LoVo (cell line): ENCODE results near the gene S100A6.
"Not testable (repeated sequence)": the region's sequence is repeated elsewhere in the genome, so short reads cannot be mapped to it uniquely, and the experiment has no call there.

Experiments
- DNase-seq: peaks from one replicate; pipeline ENCODE4 v3.0.0-alpha.2; 2016; ENCODE audit warnings: low spot score

The S100A6 gene

GRCh38 chr1:153535242-153536011 lies at the start of gene S100A6:
TSS of gene S100A6 (minus strand) at chr1:153535991. CDS start at chr1:153535339, 652 bp downstream.
- DNase-seq: no peak

GRCh38 chr1:153585006-153585405 lies 49.2 kb upstream of the S100A6 start:
- DNase-seq: no peak

GRCh38 chr1:153583976-153584375 lies 48.2 kb upstream of the S100A6 start:
- no peak for DNase-seq

GRCh38 chr1:153583514-153583913 lies 47.7 kb upstream of the S100A6 start:
- not testable (repeated sequence) for DNase-seq

GRCh38 chr1:153582836-153583235 lies 47.0 kb upstream of the S100A6 start:
- DNase-seq: not testable (repeated sequence)

- DNase-seq: no peak
Measured at GRCh38 chr1:153578936-153579335, 43.1 kb upstream of the S100A6 start.

GRCh38 chr1:153578490-153578889 lies 42.7 kb upstream of the S100A6 start:
- DNase-seq: no peak

- no peak for DNase-seq
Measured at GRCh38 chr1:153577624-153578051, 41.8 kb upstream of the S100A6 start.

- DNase-seq: no peak
Measured at GRCh38 chr1:153577138-153577537, 41.3 kb upstream of the S100A6 start.

- not testable (repeated sequence) for DNase-seq
Measured at GRCh38 chr1:153575497-153575896, 39.7 kb upstream of the S100A6 start.

GRCh38 chr1:153575081-153575491 lies 39.3 kb upstream of the S100A6 start:
- DNase-seq: not testable (repeated sequence)

- DNase-seq: no peak
Measured at GRCh38 chr1:153573351-153573750, 37.6 kb upstream of the S100A6 start.

GRCh38 chr1:153572569-153573015 lies 36.8 kb upstream of the S100A6 start:
- peak; percentile 81 for DNase-seq

GRCh38 chr1:153571706-153572105 lies 35.9 kb upstream of the S100A6 start:
- no peak for DNase-seq

- DNase-seq: no peak
Measured at GRCh38 chr1:153570874-153571273, 35.1 kb upstream of the S100A6 start.

GRCh38 chr1:153569465-153569864 lies 33.7 kb upstream of the S100A6 start:
- DNase-seq: no peak

- peak; percentile 92 for DNase-seq
Measured at GRCh38 chr1:153568367-153569099, 32.7 kb upstream of the S100A6 start.

GRCh38 chr1:153567621-153568366 lies 32.0 kb upstream of the S100A6 start:
- DNase-seq: peak; percentile 70

- DNase-seq: peak; percentile 99
Measured at GRCh38 chr1:153566414-153567371, 30.9 kb upstream of the S100A6 start.

GRCh38 chr1:153565529-153566374 lies 30.0 kb upstream of the S100A6 start, which contains the start of gene S100A2:
TSS of gene S100A2 (minus strand) at chr1:153565844. CDS start at chr1:153563877, 1,967 bp downstream.
- peak; percentile 87 for DNase-seq
